Neuronal stem cell (in vitro differentiated cells): ENCODE results near the gene PKLR.

Source experiments
- DNase-seq: peaks from one replicate; pipeline ENCODE4 v3.0.0-alpha.2; 2013; ENCODE audit warnings: low spot score
- H2AFZ ChIP-seq: one replicate; pipeline ENCODE4 v1.6.1; 2013; ENCODE audit warnings: mild to moderate bottlenecking, low read length, inconsistent platforms
- H2AK5ac ChIP-seq: 2 replicates; pipeline ENCODE4 v1.6.1; 2013; ENCODE audit warnings: low read depth, mild to moderate bottlenecking, inconsistent platforms, low read length, moderate library complexity, mixed read lengths
- H2BK120ac ChIP-seq: 2 replicates; pipeline ENCODE4 v1.6.1; 2013; ENCODE audit warnings: low read depth, mild to moderate bottlenecking, inconsistent platforms, low read length, moderate library complexity, mixed read lengths
- H2BK12ac ChIP-seq: one replicate; pipeline ENCODE4 v1.6.1; 2013; ENCODE audit warnings: low read length, inconsistent platforms
- H2BK15ac ChIP-seq: 2 replicates; pipeline ENCODE4 v1.6.1; 2013; ENCODE audit warnings: mild to moderate bottlenecking, low read length, inconsistent platforms, mixed read lengths
- H2BK5ac ChIP-seq: one replicate; pipeline ENCODE4 v1.6.1; 2013; ENCODE audit warnings: inconsistent platforms, mild to moderate bottlenecking, low read length, moderate library complexity
- H3K14ac ChIP-seq: one replicate; pipeline ENCODE4 v1.6.1; 2013; ENCODE audit warnings: low read length, inconsistent platforms
- H3K18ac ChIP-seq: 2 replicates; pipeline ENCODE4 v1.6.1; 2013; ENCODE audit warnings: low read length, inconsistent platforms
- H3K23ac ChIP-seq: 2 replicates; pipeline ENCODE4 v1.6.1; 2013; ENCODE audit warnings: low read depth, mild to moderate bottlenecking, mixed read lengths, low read length, inconsistent platforms; ENCODE audit not compliant: poor library complexity
- H3K27ac ChIP-seq: replicated peaks from 3 replicates; pipeline ENCODE4 v1.5.1; 2013; ENCODE audit warnings: low read length, inconsistent platforms
- H3K27me3 ChIP-seq, 3 experiments: 2 replicates each; pipeline ENCODE4 v1.6.1; 2013; ENCODE audit warnings: low read length in 3 of 3, mild to moderate bottlenecking in 2 of 3, inconsistent platforms in 1 of 3, low read depth in 1 of 3, mixed read lengths in 1 of 3, moderate library complexity in 1 of 3; ENCODE audit not compliant: control insufficient read depth in 3 of 3, insufficient read depth in 3 of 3
- H3K36me3 ChIP-seq, 2 donors: replicated peaks in 1 of 2; 2 replicates each; pipeline ENCODE4 v1.6.1; 2013; ENCODE audit warnings: low read length in 2 of 2; ENCODE audit not compliant: control insufficient read depth in 2 of 2, insufficient read depth in 2 of 2
- H3K4ac ChIP-seq: 2 replicates; pipeline ENCODE4 v1.6.1; 2013; ENCODE audit warnings: inconsistent platforms, mild to moderate bottlenecking, low read length, moderate library complexity
- H3K4me1 ChIP-seq, 2 donors: 1 replicate in 1 of 2; 2 replicates in 1 of 2; pipeline ENCODE4 v1.6.1; 2013; ENCODE audit warnings: low read length in 2 of 2, low read depth in 1 of 2; ENCODE audit not compliant: control insufficient read depth in 2 of 2, insufficient read depth in 1 of 2
- H3K4me2 ChIP-seq: one replicate; pipeline ENCODE4 v1.6.1; 2013; ENCODE audit warnings: mild to moderate bottlenecking, low read length, inconsistent platforms; ENCODE audit not compliant: insufficient read depth, poor library complexity, severe bottlenecking
- H3K4me3 ChIP-seq, 2 donors: 2 replicates each; pipeline ENCODE4 v1.5.1; 2013; ENCODE audit warnings: low read length in 2 of 2, mild to moderate bottlenecking in 2 of 2, inconsistent platforms in 1 of 2, moderate library complexity in 1 of 2
- H3K79me1 ChIP-seq: one replicate; pipeline ENCODE4 v1.6.1; 2013; ENCODE audit warnings: low read depth, mild to moderate bottlenecking, inconsistent platforms, low read length, moderate library complexity
- H3K9ac ChIP-seq: one replicate; pipeline ENCODE4 v1.6.1; 2013; ENCODE audit warnings: mild to moderate bottlenecking, low read depth, low read length, inconsistent platforms; ENCODE audit not compliant: poor library complexity
- H3K9me3 ChIP-seq, 2 donors: replicated peaks in 1 of 2; 2 replicates each; pipeline versions ENCODE3 to v1.6.1; 2013; ENCODE audit warnings: low read length in 2 of 2, mild to moderate bottlenecking in 2 of 2, inconsistent platforms in 1 of 2, low read depth in 1 of 2, mixed read lengths in 1 of 2, moderate library complexity in 1 of 2; ENCODE audit not compliant: control insufficient read depth in 2 of 2, insufficient read depth in 1 of 2
- H4K8ac ChIP-seq: one replicate; pipeline ENCODE4 v1.6.1; 2013; ENCODE audit warnings: low read depth, mild to moderate bottlenecking, inconsistent platforms, low read length, moderate library complexity
- H4K91ac ChIP-seq: one replicate; pipeline ENCODE4 v1.6.1; 2013; ENCODE audit warnings: low read length, low read depth, mild to moderate bottlenecking, inconsistent platforms; ENCODE audit not compliant: poor library complexity
- WGBS, 2 donors: extraction: QIAGEN DNeasy Blood & Tissue Kit; methylation state at CpG; one replicate each; pipeline ENCODE4 v1.1.7; 2013; ENCODE audit warnings: missing lambda C conversion rate in 2 of 2, mixed read lengths in 1 of 2; ENCODE audit not compliant: insufficient read length in 2 of 2, insufficient replicate concordance in 1 of 2; ENCODE audit errors: extremely low coverage in 2 of 2; 5-methylcytosine and 5-hydroxymethylcytosine counted together

Gene PKLR

GRCh38 chr1:155255243-155256007, 45.8 kb downstream of the PKLR start, which contains the start of gene ENTREP3:
Gene ENTREP3, minus strand, starts transcription at chr1:155255483. Its CDS starts 606 bp downstream, at chr1:155254877.
- H3K9ac ChIP-seq, result peak within 1 kb of the TSS; percentile 99
- H3K27me3 ChIP-seq, result no peaks in the 10 kb centered on the region
- H3K4ac ChIP-seq, result peak within 1 kb of the TSS; percentile 57
- no peaks in the 10 kb centered on the region for H3K9me3 ChIP-seq
- H2BK12ac ChIP-seq, result no peak within 1 kb of the TSS
- H2AFZ ChIP-seq, result peak within 1 kb of the TSS; percentile 97
- H2BK5ac ChIP-seq, result peak within 1 kb of the TSS; percentile 79
- H2BK120ac ChIP-seq, result peak within 1 kb of the TSS; percentile 48
- peak within 1 kb of the TSS; percentile 99 for H3K18ac ChIP-seq
- H2AK5ac ChIP-seq, result peak within 1 kb of the TSS; percentile 41
- peak within 1 kb of the TSS; percentile 90 for H3K14ac ChIP-seq
- H3K27ac ChIP-seq, result peak within 1 kb of the TSS; percentile 80
- peaks cover 7 to 50% of the 10 kb centered on the region in 2 donors for H3K36me3 ChIP-seq
- peak within 1 kb of the TSS; percentile 57 for H4K91ac ChIP-seq
- H3K79me1 ChIP-seq, result peaks cover 16% of the 10 kb centered on the region
- H2BK15ac ChIP-seq, result peak within 1 kb of the TSS; percentile 23
- H3K4me1 ChIP-seq, result peaks cover 21 to 29% of the 10 kb centered on the region in 2 donors
- peak within 1 kb of the TSS; percentile 94 for H3K23ac ChIP-seq
- H3K4me2 ChIP-seq, result peak within 1 kb of the TSS; percentile 94
- peak; percentile 87 for DNase-seq
- H4K8ac ChIP-seq, result no peak within 1 kb of the TSS
- no CpG with 5 or more reads among the region's 54 CpGs for WGBS, 2 donors
- H3K4me3 ChIP-seq, result peak within 1 kb of the TSS; percentile 70 to 83

- H2AK5ac ChIP-seq, result peak overlapping the region; percentile 0
- H2BK120ac ChIP-seq, result peak overlapping the region; percentile 48
- H2BK12ac ChIP-seq, result no peak overlapping the region
- H3K4me2 ChIP-seq, result peak overlapping the region; percentile 94
- H2BK5ac ChIP-seq, result peak overlapping the region; percentile 79
- H3K14ac ChIP-seq, result peak overlapping the region; percentile 90
- no CpG with 5 or more reads among the region's 35 CpGs for WGBS, 2 donors
- DNase-seq, result no peak
- H4K8ac ChIP-seq, result no peak overlapping the region
- peak overlapping the region; percentile 99 for H3K18ac ChIP-seq
- no peaks in the 10 kb centered on the region for H3K9me3 ChIP-seq
- H3K23ac ChIP-seq, result peak overlapping the region; percentile 94
- peak overlapping the region; percentile 97 for H2AFZ ChIP-seq
- peak overlapping the region; percentile 26 for H3K4ac ChIP-seq
- peaks cover 4 to 50% of the 10 kb centered on the region in 2 donors for H3K36me3 ChIP-seq
- peak overlapping the region; percentile 23 for H2BK15ac ChIP-seq
- peak overlapping the region; percentile 56 for H3K27ac ChIP-seq
- peaks cover 15% of the 10 kb centered on the region for H3K79me1 ChIP-seq
- H3K27me3 ChIP-seq, result no peaks in the 10 kb centered on the region
- peak overlapping the region; percentile 57 for H4K91ac ChIP-seq
- peaks cover 24 to 29% of the 10 kb centered on the region in 2 donors for H3K4me1 ChIP-seq
- peak overlapping the region; percentile 70 to 83 for H3K4me3 ChIP-seq
- peak overlapping the region; percentile 99 for H3K9ac ChIP-seq
Measured at GRCh38 chr1:155254714-155255242, 46.5 kb downstream of the PKLR start.

- no CpG with 5 or more reads among the region's 12 CpGs for WGBS, 2 donors
- H3K27ac ChIP-seq, result no peak overlapping the region
- H3K14ac ChIP-seq, result peak overlapping the region; percentile 90
Measured at GRCh38 chr1:155254228-155254713, 47.0 kb downstream of the PKLR start.

GRCh38 chr1:155253797-155254196, 47.4 kb downstream of the PKLR start:
- H3K9me3 ChIP-seq, result no peaks in the 10 kb centered on the region
- H3K18ac ChIP-seq, result peak overlapping the region; percentile 17
- no peak overlapping the region for H3K4ac ChIP-seq
- peak overlapping the region; percentile 66 for H3K9ac ChIP-seq
- peaks cover 6 to 50% of the 10 kb centered on the region in 2 donors for H3K36me3 ChIP-seq
- no peak overlapping the region for H3K27ac ChIP-seq
- H4K91ac ChIP-seq, result peak overlapping the region; percentile 34
- peak overlapping the region in 1 of 2 donors; percentile 70 for H3K4me3 ChIP-seq
- H2BK5ac ChIP-seq, result peak overlapping the region; percentile 79
- H2BK15ac ChIP-seq, result peak overlapping the region; percentile 35
- H3K4me2 ChIP-seq, result peak overlapping the region; percentile 94
- no peak overlapping the region for H2AK5ac ChIP-seq
- no peak for DNase-seq
- H2BK12ac ChIP-seq, result no peak overlapping the region
- H3K79me1 ChIP-seq, result peaks cover 15% of the 10 kb centered on the region
- H3K23ac ChIP-seq, result peak overlapping the region; percentile 29
- H2AFZ ChIP-seq, result no peak overlapping the region
- H2BK120ac ChIP-seq, result no peak overlapping the region
- no CpG with 5 or more reads among the region's 5 CpGs for whole genome bisulfite sequencing, 2 donors
- peaks cover 24 to 29% of the 10 kb centered on the region in 2 donors for H3K4me1 ChIP-seq
- H3K27me3 ChIP-seq, result no peaks in the 10 kb centered on the region
- no peak overlapping the region for H4K8ac ChIP-seq
- no peak overlapping the region for H3K14ac ChIP-seq

More at GRCh38 chr1:155254228-155254713, 47.0 kb downstream of the PKLR start:
- Histone ChIP-seq H2AK5ac (peak overlapping the region; percentile 0), H3K4me3 (peak overlapping the region; percentile 70 to 83), H3K9me3 (no peaks in the 10 kb centered on the region), H3K4me2 (peak overlapping the region; percentile 94), H3K4me1 (peaks cover 24 to 29% of the 10 kb centered on the region in 2 donors), H2BK15ac (peak overlapping the region; percentile 23), H2BK12ac (no peak overlapping the region), H4K91ac (peak overlapping the region; percentile 34), H4K8ac (no peak overlapping the region), H2BK120ac (peak overlapping the region; percentile 48), H2AFZ (peak overlapping the region; percentile 97), H3K9ac (peak overlapping the region; percentile 99), H3K4ac (peak overlapping the region; percentile 57), H3K18ac (peak overlapping the region; percentile 99), H2BK5ac (peak overlapping the region; percentile 79), H3K36me3 (peaks cover 4 to 47% of the 10 kb centered on the region in 2 donors), H3K27me3 (no peaks in the 10 kb centered on the region), H3K23ac (peak overlapping the region; percentile 94), H3K79me1 (peaks cover 15% of the 10 kb centered on the region)
- no peak for DNase-seq
